ENCODE data around the gene MAG.
"Not testable (repeated sequence)": the region's sequence is repeated elsewhere in the genome, so short reads cannot be mapped to it uniquely, and the experiment has no call there.

The MAG gene

GRCh38 chr19:35350591-35350990, 58.6 kb downstream of the MAG start:
- Histone ChIP-seq H3K36me3 (ENCODE audit: insufficient read depth, low read length) (no peaks in the 10 kb centered on the region), H3K9ac (ENCODE audit: low read depth, low read length) (no peak overlapping the region), H3K27me3 (ENCODE audit: insufficient read depth, low read length) (no peaks in the 10 kb centered on the region), H3K9me3 (ENCODE audit: insufficient read depth, low read depth, low read length) (no peaks in the 10 kb centered on the region), H3K4me1 (ENCODE audit: insufficient read depth, low read length) (no peaks in the 10 kb centered on the region), H3K27ac (ENCODE audit: low read depth, low read length) (no peak overlapping the region), H3K4me3 (ENCODE audit: low read length) (no peak overlapping the region)
- WGBS, result 91% methylated on average over 7 of the region's 7 CpGs

GRCh38 chr19:35351411-35352176, 59.6 kb downstream of the MAG start:
- no peak overlapping the region for H3K27ac ChIP-seq (ENCODE audit: low read depth, low read length)
- no peaks in the 10 kb centered on the region for H3K27me3 ChIP-seq (ENCODE audit: insufficient read depth, low read length)
- 94% methylated on average over 47 of the region's 47 CpGs for WGBS
- H3K36me3 ChIP-seq (ENCODE audit: insufficient read depth, low read length), result no peaks in the 10 kb centered on the region
- no peak overlapping the region for H3K9ac ChIP-seq (ENCODE audit: low read depth, low read length)
- no peaks in the 10 kb centered on the region for H3K9me3 ChIP-seq (ENCODE audit: insufficient read depth, low read depth, low read length)
- no peaks in the 10 kb centered on the region for H3K4me1 ChIP-seq (ENCODE audit: insufficient read depth, low read length)
- H3K4me3 ChIP-seq (ENCODE audit: low read length), result no peak overlapping the region

GRCh38 chr19:35352177-35352447, 60.2 kb downstream of the MAG start:
- Histone ChIP-seq H3K9ac (ENCODE audit: low read depth, low read length) (no peak overlapping the region), H3K27me3 (ENCODE audit: insufficient read depth, low read length) (no peaks in the 10 kb centered on the region), H3K36me3 (ENCODE audit: insufficient read depth, low read length) (no peaks in the 10 kb centered on the region), H3K27ac (ENCODE audit: low read depth, low read length) (no peak overlapping the region), H3K9me3 (ENCODE audit: insufficient read depth, low read depth, low read length) (no peaks in the 10 kb centered on the region), H3K4me3 (ENCODE audit: low read length) (no peak overlapping the region), H3K4me1 (ENCODE audit: insufficient read depth, low read length) (no peaks in the 10 kb centered on the region)
- 94% methylated on average over 18 of the region's 18 CpGs for WGBS

GRCh38 chr19:35352448-35353304, 60.7 kb downstream of the MAG start:
- Histone ChIP-seq H3K9ac (ENCODE audit: low read depth, low read length) (no peak overlapping the region), H3K4me1 (ENCODE audit: insufficient read depth, low read length) (no peaks in the 10 kb centered on the region), H3K27ac (ENCODE audit: low read depth, low read length) (no peak overlapping the region), H3K27me3 (ENCODE audit: insufficient read depth, low read length) (no peaks in the 10 kb centered on the region), H3K9me3 (ENCODE audit: insufficient read depth, low read depth, low read length) (no peaks in the 10 kb centered on the region), H3K36me3 (ENCODE audit: insufficient read depth, low read length) (no peaks in the 10 kb centered on the region), H3K4me3 (ENCODE audit: low read length) (no peak overlapping the region)
- WGBS, result 48% methylated on average over 32 of the region's 32 CpGs

GRCh38 chr19:35353635-35354034, 61.7 kb downstream of the MAG start:
- Histone ChIP-seq H3K4me3 (ENCODE audit: low read length) (no peak overlapping the region), H3K9me3 (ENCODE audit: insufficient read depth, low read depth, low read length) (no peaks in the 10 kb centered on the region), H3K4me1 (ENCODE audit: insufficient read depth, low read length) (no peaks in the 10 kb centered on the region), H3K36me3 (ENCODE audit: insufficient read depth, low read length) (no peaks in the 10 kb centered on the region), H3K27ac (ENCODE audit: low read depth, low read length) (no peak overlapping the region), H3K9ac (ENCODE audit: low read depth, low read length) (no peak overlapping the region), H3K27me3 (ENCODE audit: insufficient read depth, low read length) (no peaks in the 10 kb centered on the region)
- WGBS, result 93% methylated on average over 8 of the region's 9 CpGs

- WGBS, result 95% methylated on average over 8 of the region's 8 CpGs
- no peaks in the 10 kb centered on the region for H3K36me3 ChIP-seq (ENCODE audit: insufficient read depth, low read length)
Measured at GRCh38 chr19:35354898-35355297, 62.9 kb downstream of the MAG start.

GRCh38 chr19:35355791-35356460, 64.0 kb downstream of the MAG start:
- WGBS, result 77% methylated on average over 6 of the region's 6 CpGs
- Histone ChIP-seq H3K27ac (ENCODE audit: low read depth, low read length) (no peak overlapping the region), H3K4me1 (ENCODE audit: insufficient read depth, low read length) (no peaks in the 10 kb centered on the region), H3K4me3 (ENCODE audit: low read length) (no peak overlapping the region), H3K9me3 (ENCODE audit: insufficient read depth, low read depth, low read length) (no peaks in the 10 kb centered on the region), H3K9ac (ENCODE audit: low read depth, low read length) (no peak overlapping the region), H3K36me3 (ENCODE audit: insufficient read depth, low read length) (no peaks in the 10 kb centered on the region), H3K27me3 (ENCODE audit: insufficient read depth, low read length) (no peaks in the 10 kb centered on the region)

More at GRCh38 chr19:35354898-35355297, 62.9 kb downstream of the MAG start:
- Histone ChIP-seq H3K4me1 (ENCODE audit: insufficient read depth, low read length) (no peaks in the 10 kb centered on the region), H3K27me3 (ENCODE audit: insufficient read depth, low read length) (no peaks in the 10 kb centered on the region), H3K4me3 (ENCODE audit: low read length) (no peak overlapping the region), H3K9ac (ENCODE audit: low read depth, low read length) (no peak overlapping the region), H3K9me3 (ENCODE audit: insufficient read depth, low read depth, low read length) (no peaks in the 10 kb centered on the region), H3K27ac (ENCODE audit: low read depth, low read length) (no peak overlapping the region)

- Histone ChIP-seq H3K9ac (ENCODE audit: low read depth, low read length) (no peak within 1 kb of the TSS), H3K4me3 (ENCODE audit: low read length) (no peak within 1 kb of the TSS), H3K9me3 (ENCODE audit: insufficient read depth, low read depth, low read length) (no peaks in the 10 kb centered on the region), H3K36me3 (ENCODE audit: insufficient read depth, low read length) (no peaks in the 10 kb centered on the region), H3K4me1 (ENCODE audit: insufficient read depth, low read length) (no peaks in the 10 kb centered on the region), H3K27ac (ENCODE audit: low read depth, low read length) (no peak within 1 kb of the TSS), H3K27me3 (ENCODE audit: insufficient read depth, low read length) (no peaks in the 10 kb centered on the region)
- WGBS, result 85% methylated on average over 17 of the region's 18 CpGs
Measured at GRCh38 chr19:35357867-35358573, 66.1 kb downstream of the MAG start, which contains the start of gene FFAR3. Gene FFAR3, plus strand, starts transcription at chr19:35358460. Its CDS starts 431 bp downstream, at chr19:35358891.

- H3K36me3 ChIP-seq (ENCODE audit: insufficient read depth, low read length); H3K4me1 ChIP-seq (ENCODE audit: insufficient read depth, low read length); H3K4me3 ChIP-seq (ENCODE audit: low read length); H3K27ac ChIP-seq (ENCODE audit: low read depth, low read length); H3K9ac ChIP-seq (ENCODE audit: low read depth, low read length); H3K9me3 ChIP-seq (ENCODE audit: insufficient read depth, low read depth, low read length); H3K27me3 ChIP-seq (ENCODE audit: insufficient read depth, low read length): not testable (repeated sequence)
- WGBS, result 74% methylated on average over 8 of the region's 16 CpGs
Measured at GRCh38 chr19:35358834-35359233, 66.9 kb downstream of the MAG start.

- not testable (repeated sequence) for H3K9ac ChIP-seq (ENCODE audit: low read depth, low read length); H3K9me3 ChIP-seq (ENCODE audit: insufficient read depth, low read depth, low read length); H3K4me3 ChIP-seq (ENCODE audit: low read length); H3K4me1 ChIP-seq (ENCODE audit: insufficient read depth, low read length); H3K36me3 ChIP-seq (ENCODE audit: insufficient read depth, low read length); H3K27me3 ChIP-seq (ENCODE audit: insufficient read depth, low read length); H3K27ac ChIP-seq (ENCODE audit: low read depth, low read length)
- WGBS, result 94% methylated on average over 18 of the region's 21 CpGs
Measured at GRCh38 chr19:35359395-35359794, 67.4 kb downstream of the MAG start.

GRCh38 chr19:35360081-35360480, 68.1 kb downstream of the MAG start:
- H3K4me3 ChIP-seq (ENCODE audit: low read length); H3K9me3 ChIP-seq (ENCODE audit: insufficient read depth, low read depth, low read length); H3K4me1 ChIP-seq (ENCODE audit: insufficient read depth, low read length); H3K27ac ChIP-seq (ENCODE audit: low read depth, low read length); H3K36me3 ChIP-seq (ENCODE audit: insufficient read depth, low read length); H3K9ac ChIP-seq (ENCODE audit: low read depth, low read length); H3K27me3 ChIP-seq (ENCODE audit: insufficient read depth, low read length): not testable (repeated sequence)
- WGBS, result no CpG with 5 or more reads among the region's 5 CpGs
